Mesenchymal stem cell (in vitro differentiated cells and primary cell): ENCODE data around the gene SLC38A8.

Source experiments
- DNase-seq: peaks from one replicate; pipeline ENCODE4 v3.0.0-alpha.2; 2013
- H2AFZ ChIP-seq: one replicate; pipeline ENCODE4 v1.6.1; 2013; ENCODE audit warnings: low read depth, mild to moderate bottlenecking, control low read depth, inconsistent platforms, low read length, moderate library complexity
- H2AK5ac ChIP-seq: 2 replicates; pipeline ENCODE4 v1.6.1; 2013; ENCODE audit warnings: low read length, moderate library complexity, mild to moderate bottlenecking, inconsistent platforms; ENCODE audit not compliant: severe bottlenecking
- H2BK120ac ChIP-seq: one replicate; pipeline ENCODE4 v1.6.1; 2013; ENCODE audit warnings: low read depth, mild to moderate bottlenecking, inconsistent platforms, low read length, moderate library complexity
- H2BK12ac ChIP-seq, 2 experiments: one replicate each; pipeline ENCODE4 v1.6.1; 2013; ENCODE audit warnings: inconsistent platforms in 2 of 2, low read length in 2 of 2, mild to moderate bottlenecking in 2 of 2, moderate library complexity in 2 of 2, control low read depth in 1 of 2
- H2BK15ac ChIP-seq: one replicate; pipeline ENCODE4 v1.6.1; 2013; ENCODE audit warnings: mild to moderate bottlenecking, low read depth, inconsistent platforms; ENCODE audit not compliant: poor library complexity, severe bottlenecking
- H2BK5ac ChIP-seq: 2 replicates; pipeline ENCODE4 v1.6.1; 2013; ENCODE audit warnings: low read depth, mild to moderate bottlenecking, low read length, control low read depth, inconsistent platforms; ENCODE audit not compliant: poor library complexity, severe bottlenecking
- H3K14ac ChIP-seq, 2 experiments: one replicate each; pipeline ENCODE4 v1.6.1; 2013; ENCODE audit warnings: inconsistent platforms in 2 of 2, low read length in 2 of 2, control low read depth in 1 of 2, mild to moderate bottlenecking in 1 of 2, moderate library complexity in 1 of 2
- H3K18ac ChIP-seq, 2 experiments: one replicate each; pipeline ENCODE4 v1.6.1; 2013; ENCODE audit warnings: inconsistent platforms in 2 of 2, low read length in 2 of 2, control low read depth in 1 of 2, low read depth in 1 of 2, mild to moderate bottlenecking in 1 of 2
- H3K23ac ChIP-seq, 2 experiments: one replicate each; pipeline ENCODE4 v1.6.1; 2013; ENCODE audit warnings: inconsistent platforms in 2 of 2, low read length in 2 of 2, mild to moderate bottlenecking in 2 of 2, moderate library complexity in 2 of 2, control low read depth in 1 of 2
- H3K27ac ChIP-seq: 2 replicates; pipeline ENCODE4 v1.5.1; 2013; ENCODE audit warnings: mild to moderate bottlenecking, moderate library complexity, low read length, control low read depth, inconsistent platforms; ENCODE audit not compliant: poor library complexity, severe bottlenecking
- H3K27me3 ChIP-seq, 2 experiments: 2 replicates each; pipeline versions ENCODE4 v1.6.1 to v1.7.0; 2013; ENCODE audit warnings: low read length in 2 of 2, mild to moderate bottlenecking in 2 of 2, moderate library complexity in 2 of 2, control low read depth in 1 of 2, inconsistent platforms in 1 of 2; ENCODE audit not compliant: control insufficient read depth in 1 of 2, insufficient read depth in 1 of 2
- H3K36me3 ChIP-seq, 2 experiments: 2 replicates each; pipeline versions ENCODE4 v1.6.1 to v1.7.0; 2013; ENCODE audit warnings: low read length in 2 of 2, control low read depth in 1 of 2, inconsistent platforms in 1 of 2, low read depth in 1 of 2, mild to moderate bottlenecking in 1 of 2; ENCODE audit not compliant: insufficient read depth in 2 of 2, control insufficient read depth in 1 of 2
- H3K4ac ChIP-seq, 2 experiments: one replicate each; pipeline ENCODE4 v1.6.1; 2013; ENCODE audit warnings: inconsistent platforms in 2 of 2, low read length in 2 of 2, mild to moderate bottlenecking in 2 of 2, moderate library complexity in 2 of 2, control low read depth in 1 of 2, low read depth in 1 of 2
- H3K4me1 ChIP-seq: 2 replicates; pipeline ENCODE4 v1.6.1; 2013; ENCODE audit warnings: low read depth, low read length, control low read depth; ENCODE audit not compliant: control insufficient read depth, insufficient read depth
- H3K4me2 ChIP-seq: 2 replicates; pipeline ENCODE4 v1.6.1; 2013; ENCODE audit warnings: low read length, mild to moderate bottlenecking, inconsistent platforms; ENCODE audit not compliant: poor library complexity, severe bottlenecking
- H3K4me3 ChIP-seq, 2 experiments: 2 replicates each; pipeline versions ENCODE4 v1.5.1 to v1.7.0; 2013; ENCODE audit warnings: low read length in 2 of 2, mild to moderate bottlenecking in 2 of 2, control low read depth in 1 of 2, low read depth in 1 of 2; ENCODE audit not compliant: insufficient read depth in 1 of 2
- H3K79me1 ChIP-seq: replicated peaks from 2 replicates; pipeline ENCODE4 v1.6.1; 2013; ENCODE audit warnings: mild to moderate bottlenecking, control low read depth, low read length, inconsistent platforms; ENCODE audit not compliant: poor library complexity, severe bottlenecking
- H3K9ac ChIP-seq: 2 replicates; pipeline ENCODE4 v1.7.0; 2013; ENCODE audit warnings: mild to moderate bottlenecking, low read length, moderate library complexity
- H3K9me3 ChIP-seq: 2 replicates; pipeline ENCODE4 v1.7.0; 2013; ENCODE audit warnings: mild to moderate bottlenecking, low read length; ENCODE audit not compliant: control insufficient read depth
- H4K8ac ChIP-seq: one replicate; pipeline ENCODE4 v1.6.1; 2013; ENCODE audit warnings: inconsistent platforms, mild to moderate bottlenecking, low read length, moderate library complexity
- H4K91ac ChIP-seq: one replicate; pipeline ENCODE4 v1.6.1; 2013; ENCODE audit warnings: mild to moderate bottlenecking, low read length, inconsistent platforms
- WGBS: methylation state at CpG from one replicate; pipeline ENCODE4 v1.1.7; 2013; ENCODE audit warnings: mixed read lengths; 5-methylcytosine and 5-hydroxymethylcytosine counted together

Gene SLC38A8

DNA sequence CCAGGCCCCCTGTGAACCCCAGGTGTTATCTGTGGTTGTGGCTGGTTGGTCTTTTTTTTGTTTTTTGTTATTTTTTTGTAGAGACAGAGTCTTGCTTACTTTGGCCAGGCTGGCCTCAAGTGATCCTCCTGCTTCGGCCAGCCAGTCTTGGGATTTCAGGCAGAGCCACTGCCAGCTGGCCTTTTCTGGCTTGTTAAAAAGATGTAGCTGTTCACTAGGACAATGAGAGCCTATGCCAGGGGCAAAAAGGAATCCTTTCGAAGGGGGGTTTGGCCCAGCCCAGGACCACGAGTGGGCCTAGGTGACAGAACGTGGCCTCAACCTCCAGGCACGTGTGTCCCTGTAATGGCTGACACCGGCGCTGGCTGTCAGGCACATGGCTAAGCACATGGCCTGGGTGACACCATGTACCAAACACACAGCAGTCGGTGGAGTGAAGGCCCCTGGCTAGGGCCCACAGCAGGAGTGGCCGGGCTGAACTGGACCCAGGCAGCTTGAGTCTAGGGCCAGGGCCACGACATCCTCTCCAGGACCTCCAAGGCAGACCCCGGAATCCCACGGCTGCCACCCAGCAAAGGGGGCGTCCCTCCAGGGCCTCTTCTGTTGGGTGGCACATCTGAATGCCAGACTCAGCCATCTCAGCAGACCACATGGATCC lies 6.9 kb upstream of the SLC38A8 start:
- H2BK12ac ChIP-seq = peak overlapping the region in 1 of 2 experiments; percentile 7
- no peak overlapping the region for H3K27ac ChIP-seq
- no peak overlapping the region for H4K91ac ChIP-seq
- H3K27me3 ChIP-seq = peaks cover 6 to 8% of the 10 kb centered on the region in 2 experiments
- no peak overlapping the region for H3K4me3 ChIP-seq
- H3K79me1 ChIP-seq = peaks cover 9% of the 10 kb centered on the region
- H4K8ac ChIP-seq = no peak overlapping the region
- no peak overlapping the region for H3K23ac ChIP-seq
- H2BK15ac ChIP-seq = no peak overlapping the region
- peaks cover 60 to 61% of the 10 kb centered on the region in 2 experiments for H3K36me3 ChIP-seq
- H2BK5ac ChIP-seq = no peak overlapping the region
- DNase-seq = no peak
- no peak overlapping the region for H3K18ac ChIP-seq
- H3K9ac ChIP-seq = no peak overlapping the region
- H3K4me2 ChIP-seq = no peak overlapping the region
- no peak overlapping the region for H3K4ac ChIP-seq
- no peaks in the 10 kb centered on the region for H3K4me1 ChIP-seq
- no peak overlapping the region for H2AK5ac ChIP-seq
- no peak overlapping the region for H3K14ac ChIP-seq
- no peak overlapping the region for H2AFZ ChIP-seq
- WGBS = 92% methylated on average over 13 of the region's 13 CpGs
- H2BK120ac ChIP-seq = no peak overlapping the region
- no peaks in the 10 kb centered on the region for H3K9me3 ChIP-seq

DNA sequence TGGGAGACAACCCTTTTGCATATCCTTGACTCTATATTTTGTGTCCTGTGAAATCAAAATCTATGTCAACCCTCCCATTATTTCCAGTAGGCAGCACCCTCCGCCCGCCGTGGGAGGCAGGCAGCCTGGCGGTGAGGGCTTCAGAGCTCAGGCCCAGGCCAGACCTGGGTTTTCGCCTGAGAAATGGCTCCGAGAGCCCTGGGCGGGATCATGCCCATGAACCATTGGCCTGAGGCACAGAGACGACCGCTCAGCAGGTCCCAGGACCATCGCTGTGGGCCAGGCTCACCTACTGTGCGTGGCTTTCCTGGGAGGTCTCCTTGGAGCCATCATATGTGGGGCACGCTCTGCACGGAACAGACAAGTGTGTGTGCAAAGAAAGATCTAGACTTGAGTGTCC lies 6.3 kb upstream of the SLC38A8 start:
- H2AK5ac ChIP-seq = no peak overlapping the region
- 93% methylated on average over 13 of the region's 13 CpGs for WGBS
- no peak overlapping the region for H4K8ac ChIP-seq
- no peak overlapping the region for H3K4me3 ChIP-seq
- H3K9me3 ChIP-seq = no peaks in the 10 kb centered on the region
- no peak overlapping the region for H2BK15ac ChIP-seq
- no peak overlapping the region for H2BK120ac ChIP-seq
- H2BK5ac ChIP-seq = no peak overlapping the region
- no peak overlapping the region for H3K4ac ChIP-seq
- peaks cover 9% of the 10 kb centered on the region for H3K79me1 ChIP-seq
- H2BK12ac ChIP-seq = no peak overlapping the region
- H3K14ac ChIP-seq = no peak overlapping the region
- no peak overlapping the region for H3K18ac ChIP-seq
- no peak overlapping the region for H3K27ac ChIP-seq
- H3K27me3 ChIP-seq = peaks cover 9 to 12% of the 10 kb centered on the region in 2 experiments
- no peak overlapping the region for H3K23ac ChIP-seq
- peaks cover 53 to 55% of the 10 kb centered on the region in 2 experiments for H3K36me3 ChIP-seq
- no peaks in the 10 kb centered on the region for H3K4me1 ChIP-seq
- no peak overlapping the region for H3K4me2 ChIP-seq
- H2AFZ ChIP-seq = no peak overlapping the region
- no peak for DNase-seq
- no peak overlapping the region for H3K9ac ChIP-seq
- H4K91ac ChIP-seq = no peak overlapping the region

DNA sequence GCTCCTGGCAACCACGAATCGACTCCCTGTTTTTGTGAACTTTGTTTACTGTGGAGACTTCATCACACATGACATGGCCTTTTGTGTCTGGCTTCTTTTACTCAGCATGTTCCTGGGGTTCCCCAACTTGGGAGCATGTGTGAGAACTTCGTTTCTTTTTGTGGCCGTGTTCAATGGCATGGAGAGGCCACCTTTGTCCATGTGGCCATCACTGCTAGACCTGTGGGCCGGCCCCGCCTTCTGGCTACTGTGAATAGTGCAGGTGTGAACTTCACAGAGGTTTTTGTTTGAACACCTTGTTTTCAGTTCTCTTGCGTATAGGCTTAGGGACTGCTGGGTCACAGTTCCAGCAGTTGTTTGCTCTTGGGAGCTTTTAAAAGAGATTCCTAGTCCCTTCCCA lies 5.7 kb upstream of the SLC38A8 start:
- H3K9me3 ChIP-seq = no peaks in the 10 kb centered on the region
- no peaks in the 10 kb centered on the region for H3K4me1 ChIP-seq
- H3K27me3 ChIP-seq = peaks cover 13 to 18% of the 10 kb centered on the region in 2 experiments
- H2AK5ac ChIP-seq = no peak overlapping the region
- no peak overlapping the region for H2BK5ac ChIP-seq
- no peak overlapping the region for H3K14ac ChIP-seq
- peaks cover 8% of the 10 kb centered on the region for H3K79me1 ChIP-seq
- WGBS = 97% methylated on average over 7 of the region's 7 CpGs
- H2BK120ac ChIP-seq = no peak overlapping the region
- H3K18ac ChIP-seq = no peak overlapping the region
- no peak overlapping the region for H3K27ac ChIP-seq
- no peak overlapping the region for H2BK15ac ChIP-seq
- DNase-seq = no peak
- no peak overlapping the region for H4K91ac ChIP-seq
- no peak overlapping the region for H2BK12ac ChIP-seq
- no peak overlapping the region for H2AFZ ChIP-seq
- no peak overlapping the region for H3K23ac ChIP-seq
- no peak overlapping the region for H4K8ac ChIP-seq
- no peak overlapping the region for H3K4ac ChIP-seq
- no peak overlapping the region for H3K4me2 ChIP-seq
- no peak overlapping the region for H3K9ac ChIP-seq
- H3K4me3 ChIP-seq = no peak overlapping the region
- H3K36me3 ChIP-seq = peaks cover 49 to 51% of the 10 kb centered on the region in 2 experiments

DNA sequence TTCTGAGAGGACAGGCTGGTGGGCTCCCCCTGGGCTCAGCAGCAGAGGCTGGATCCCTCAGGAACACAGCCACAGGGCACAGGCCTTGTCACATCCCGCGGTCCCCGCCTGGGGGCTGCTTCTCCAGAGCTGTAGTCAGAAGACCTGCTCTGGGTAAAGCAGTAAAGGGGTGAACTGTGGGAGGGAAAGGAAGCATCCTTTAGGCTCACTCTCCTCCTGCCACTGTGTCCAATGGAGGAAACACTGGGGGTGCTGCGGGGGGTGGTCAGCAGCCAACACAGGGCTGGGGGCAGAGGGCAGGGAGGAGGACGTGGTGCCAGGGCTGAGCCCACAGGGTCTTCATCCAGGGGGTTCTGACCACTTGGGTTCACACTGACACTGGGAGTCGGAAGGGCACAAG lies 5.0 kb upstream of the SLC38A8 start:
- peaks cover 19 to 24% of the 10 kb centered on the region in 2 experiments for H3K27me3 ChIP-seq
- H2BK5ac ChIP-seq = no peak overlapping the region
- no peak overlapping the region for H2BK12ac ChIP-seq
- no peak overlapping the region for H3K18ac ChIP-seq
- no peak for DNase-seq
- H3K4ac ChIP-seq = no peak overlapping the region
- H4K91ac ChIP-seq = no peak overlapping the region
- no peak overlapping the region for H2AFZ ChIP-seq
- no peaks in the 10 kb centered on the region for H3K9me3 ChIP-seq
- no peak overlapping the region for H2BK15ac ChIP-seq
- no peak overlapping the region for H3K27ac ChIP-seq
- H3K14ac ChIP-seq = no peak overlapping the region
- H3K79me1 ChIP-seq = peaks cover 5% of the 10 kb centered on the region
- H3K36me3 ChIP-seq = peaks cover 42 to 47% of the 10 kb centered on the region in 2 experiments
- WGBS = 85% methylated on average over 6 of the region's 6 CpGs
- no peak overlapping the region for H3K4me2 ChIP-seq
- H3K23ac ChIP-seq = no peak overlapping the region
- no peak overlapping the region for H4K8ac ChIP-seq
- H3K9ac ChIP-seq = no peak overlapping the region
- peaks cover 4% of the 10 kb centered on the region for H3K4me1 ChIP-seq
- no peak overlapping the region for H3K4me3 ChIP-seq
- H2BK120ac ChIP-seq = no peak overlapping the region
- no peak overlapping the region for H2AK5ac ChIP-seq
